Pulmonary artery endothelial cell (primary cell): ENCODE results near the gene PARP9. TPM values are rescaled to one million over a fixed set of nuclear protein-coding genes. Genes with fewer than 3 reads are reported as not detected.
"Not testable (repeated sequence)": the region's sequence is repeated elsewhere in the genome, so short reads cannot be mapped to it uniquely, and the experiment has no call there.

Experiments
- DNase-seq: peaks from one replicate; pipeline ENCODE4 v3.0.0-alpha.2; 2011; ENCODE audit warnings: low read depth, low spot score
- total RNA-seq: library from RNA; depleted of rRNA; stranded (reverse); fragments of >200 nt; gene quantifications from 2 replicates; pipeline ENCODE4 v1.2.3, GENCODE V29; 2014

The PARP9 gene
- total RNA-seq, 1 donor from 2014 or later, result 16.8 TPM

- DNase-seq, result no peak
Measured at GRCh38 chr3:122523317-122523716, 40.8 kb downstream of the PARP9 start.

DNA sequence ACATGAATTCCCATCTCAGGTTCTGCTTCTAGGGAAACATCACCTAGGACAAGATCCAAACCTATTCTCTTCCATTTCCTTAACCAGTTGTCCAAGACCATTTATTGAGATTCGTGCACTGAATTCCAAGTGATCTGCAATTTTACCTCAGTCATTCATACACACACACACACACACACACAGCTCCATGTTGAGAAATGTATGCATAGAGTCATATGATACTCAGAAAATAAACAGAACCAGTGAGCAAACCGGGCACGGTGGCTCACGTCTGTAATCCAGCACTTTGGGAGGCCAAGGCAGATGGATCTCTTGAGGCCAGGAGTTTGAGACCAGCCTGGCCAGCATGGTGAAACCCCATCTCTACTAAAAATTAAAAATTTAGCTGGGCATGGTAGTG is 43.2 kb downstream of the PARP9 start:
- no peak for DNase-seq

- no peak for DNase-seq
Measured at GRCh38 chr3:122519693-122520092, 44.4 kb downstream of the PARP9 start.

DNA sequence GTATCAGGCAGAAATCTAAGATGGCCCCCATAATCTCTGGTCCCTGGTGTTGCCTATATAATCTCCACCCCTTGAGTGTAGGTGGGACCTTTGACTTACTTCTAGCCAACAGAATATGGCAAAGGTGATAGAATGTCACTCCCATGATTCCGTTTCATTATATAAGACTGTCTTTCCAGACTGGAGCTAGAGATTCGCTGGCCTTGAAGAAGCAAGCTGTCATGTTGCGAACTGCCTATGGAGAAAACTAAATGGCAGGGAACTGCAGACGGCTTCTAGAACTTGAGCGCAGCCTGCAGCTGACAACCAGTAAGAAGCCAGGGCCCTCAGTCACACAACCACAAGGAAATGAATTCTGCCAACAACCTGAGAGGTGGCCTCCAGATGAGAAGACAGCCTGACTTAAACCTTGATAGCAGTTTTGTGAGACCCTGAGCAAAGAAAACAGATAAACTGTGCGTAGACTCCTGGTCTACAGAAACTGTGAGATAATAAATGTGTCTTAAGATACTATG is 47.2 kb downstream of the PARP9 start:
- DNase-seq, result no peak

- no peak for DNase-seq
Measured at GRCh38 chr3:122515870-122516269, 48.2 kb downstream of the PARP9 start.

DNA sequence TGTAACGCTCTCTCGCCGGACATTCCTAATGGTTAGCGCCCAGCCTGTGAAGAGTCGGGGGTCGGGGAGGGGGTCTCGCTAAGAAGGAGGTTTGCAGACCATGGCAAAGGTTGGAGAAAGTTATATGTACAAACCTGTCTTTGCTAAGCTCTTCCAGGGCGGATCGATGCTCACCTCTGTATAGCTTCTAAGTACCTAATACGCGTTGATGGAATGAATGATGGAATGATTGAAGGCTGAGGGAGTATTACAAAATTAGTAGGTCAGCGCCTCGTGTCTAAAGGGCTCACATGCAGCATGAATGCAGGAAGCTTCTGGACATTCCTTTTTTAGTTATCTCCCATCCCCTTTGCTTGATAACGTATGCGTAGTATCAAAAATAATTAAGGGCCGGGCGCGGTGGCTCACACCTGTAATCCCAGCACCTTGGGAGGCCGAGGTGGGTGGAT is 49.1 kb downstream of the PARP9 start:
- DNase-seq, result no peak

DNA sequence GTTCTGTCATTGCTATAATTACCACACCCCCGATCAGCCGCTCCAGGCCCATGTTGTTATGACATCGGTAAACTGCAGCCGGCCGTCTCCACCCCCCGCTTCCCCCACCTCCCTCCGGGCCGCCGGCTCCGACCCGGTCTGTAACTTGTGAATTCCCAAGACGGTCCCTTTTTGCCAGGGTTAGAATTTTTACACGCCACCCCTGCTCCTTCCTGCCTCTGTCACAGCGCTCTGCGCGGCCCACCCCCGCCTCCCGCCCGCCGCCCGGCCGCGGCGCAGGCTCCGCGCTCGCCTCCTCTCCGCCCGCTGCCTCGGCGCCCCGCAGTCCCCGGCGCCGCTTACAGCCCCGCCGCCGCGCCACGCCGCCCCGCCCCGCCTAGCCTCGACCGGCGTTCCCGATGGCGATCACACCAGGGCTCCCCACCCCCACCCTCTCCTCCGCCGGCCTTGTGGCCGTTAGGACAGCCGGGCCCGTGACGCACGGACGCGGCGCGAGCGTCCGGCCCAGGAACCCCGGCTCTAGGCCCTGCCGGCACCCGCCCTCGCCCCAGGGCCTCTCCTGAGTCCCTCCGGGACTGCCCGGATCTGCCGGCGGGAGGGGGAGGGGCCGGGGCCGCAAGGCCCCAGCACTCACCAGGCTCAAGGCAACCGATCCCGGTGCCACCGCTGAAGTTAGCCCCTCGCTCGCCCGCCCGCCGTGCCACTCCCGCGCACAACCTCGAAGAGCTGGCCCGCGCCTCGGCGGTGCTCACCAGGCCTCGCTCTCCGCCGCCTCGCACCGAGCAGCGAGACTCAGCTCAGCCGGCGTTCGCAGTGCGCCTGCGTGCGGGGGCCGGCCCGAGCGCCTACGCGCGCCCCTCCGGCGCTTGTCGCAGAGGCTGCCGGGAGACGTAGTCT is 49.7 kb downstream of the PARP9 start, which contains the start of gene KPNA1:
Gene KPNA1 (minus strand): TSS at position 817 of the 897 bp plus-strand sequence. CDS start 18,374 bp downstream, outside the sequence.
- DNase-seq, result peak; percentile 60

GRCh38 chr3:122513386-122514122 is 50.5 kb downstream of the PARP9 start:
- DNase-seq, result peak; percentile 24

GRCh38 chr3:122512284-122512683 is 51.8 kb downstream of the PARP9 start:
- no peak for DNase-seq

DNA sequence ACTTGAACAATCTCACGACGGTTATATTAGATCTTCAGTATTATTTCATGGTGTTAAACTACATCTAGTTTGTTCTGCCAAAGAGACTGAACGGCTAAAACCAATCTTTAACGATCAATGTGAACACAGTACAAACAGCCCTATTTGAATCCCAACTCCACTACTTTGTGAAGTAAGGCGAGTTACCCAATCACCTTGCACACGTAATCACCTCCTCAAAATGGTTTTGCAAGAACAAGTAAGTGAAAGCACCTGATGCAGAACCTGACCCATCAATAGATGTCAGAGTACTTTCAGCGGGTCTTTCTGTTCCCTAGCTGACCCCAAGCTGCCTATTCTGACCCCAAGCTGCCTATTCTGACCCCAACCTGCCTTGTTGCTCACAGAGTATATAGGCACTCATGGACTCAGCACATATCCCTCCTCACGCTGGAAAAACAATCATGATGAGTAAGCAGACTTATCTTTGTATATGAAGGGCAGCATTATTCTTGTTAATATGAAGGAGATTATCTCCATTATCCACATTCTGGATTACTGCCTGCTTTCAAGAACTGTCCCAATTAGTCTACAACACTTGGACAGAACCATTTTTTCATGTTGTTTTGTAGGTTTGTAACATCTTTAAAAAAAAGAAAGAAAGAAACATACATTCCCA is 53.1 kb downstream of the PARP9 start:
- DNase-seq, result no peak

- DNase-seq, result not testable (repeated sequence)
Measured at GRCh38 chr3:122508944-122509343, 55.2 kb downstream of the PARP9 start.

GRCh38 chr3:122508135-122508914 is 55.8 kb downstream of the PARP9 start:
- DNase-seq, result no peak

DNA sequence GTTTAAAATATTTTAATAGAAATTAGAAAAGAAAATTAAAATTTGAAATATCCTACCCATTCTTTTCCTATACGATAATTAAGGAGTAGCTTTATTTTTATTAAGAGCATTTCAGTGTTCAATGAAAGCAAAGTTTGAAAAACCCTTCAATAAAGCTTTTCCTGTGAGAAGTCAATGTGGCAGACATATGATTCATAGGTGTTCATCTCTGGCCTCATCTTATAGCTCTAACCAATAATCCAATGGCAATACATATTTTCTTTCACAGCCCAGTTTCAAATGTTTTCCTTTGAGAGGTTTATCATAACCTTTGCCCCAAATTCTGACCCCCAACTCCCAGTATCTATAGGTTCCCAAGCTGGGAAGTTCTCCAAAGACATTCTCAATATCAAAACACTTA is 57.6 kb downstream of the PARP9 start:
- no peak for DNase-seq

GRCh38 chr3:122505676-122506075 is 58.4 kb downstream of the PARP9 start:
- DNase-seq, result no peak

DNA sequence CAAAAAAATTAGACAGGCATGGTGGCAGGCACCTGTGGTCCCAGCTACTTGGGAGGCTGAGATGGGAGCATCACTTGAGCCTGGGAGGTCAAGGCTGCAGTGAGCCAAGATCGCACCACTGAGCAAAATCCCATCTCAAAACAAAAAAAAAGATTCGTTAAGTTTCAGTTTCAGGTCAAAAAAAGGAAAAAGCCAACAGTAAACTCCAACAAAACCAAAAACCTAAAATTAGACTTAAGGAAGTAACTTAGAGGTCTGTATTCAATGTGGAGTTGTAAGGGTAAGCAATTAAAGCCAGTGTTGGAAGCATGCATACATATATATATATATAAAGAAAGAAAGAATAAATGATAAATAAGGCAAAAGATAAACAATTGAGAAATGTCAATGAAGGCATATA is 61.2 kb downstream of the PARP9 start:
- no peak for DNase-seq

GRCh38 chr3:122502139-122502538 is 62.0 kb downstream of the PARP9 start:
- no peak for DNase-seq

GRCh38 chr3:122500964-122501363 is 63.1 kb downstream of the PARP9 start:
- DNase-seq, result not testable (repeated sequence)

DNA sequence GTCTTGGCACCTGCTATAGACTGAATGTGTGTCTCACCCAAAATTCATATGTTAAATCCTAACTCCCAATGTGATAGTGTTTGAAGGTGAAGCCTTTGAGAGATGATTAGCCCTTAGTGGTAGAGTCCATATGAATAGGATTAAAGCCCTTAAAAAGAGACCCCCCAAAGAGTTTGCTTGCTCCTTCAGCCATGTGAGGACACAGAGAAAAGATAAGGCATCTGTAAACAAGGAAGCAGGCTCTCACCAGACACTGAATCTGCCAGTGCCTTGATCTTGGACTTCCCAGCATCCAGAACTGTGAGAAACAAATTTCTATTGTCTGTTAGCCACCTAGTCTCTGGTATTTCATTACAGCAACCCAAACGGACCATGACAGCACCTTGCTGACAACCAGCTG is 65.9 kb downstream of the PARP9 start:
- DNase-seq, result no peak

DNA sequence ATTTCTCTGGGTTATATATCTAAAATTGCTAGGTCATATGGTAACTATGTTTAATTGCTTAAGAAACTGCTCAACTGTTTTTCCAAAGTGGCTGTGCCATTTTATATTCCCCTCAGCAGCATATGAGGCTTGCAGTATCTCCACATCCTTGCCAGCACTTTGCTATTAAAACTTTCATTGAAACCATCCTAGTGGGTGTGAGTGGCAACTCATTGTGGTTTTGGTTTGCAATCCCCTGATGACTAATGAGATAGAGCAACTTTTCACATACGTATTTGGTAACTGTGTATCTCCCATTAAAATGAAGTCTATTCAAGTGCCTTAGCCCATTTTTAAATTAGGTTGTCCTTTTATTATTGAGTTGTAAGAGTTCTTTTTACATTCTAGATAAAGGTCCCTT is 66.7 kb downstream of the PARP9 start:
- DNase-seq, result no peak

GRCh38 chr3:122496508-122496907 is 67.6 kb downstream of the PARP9 start:
- DNase-seq, result no peak

DNA sequence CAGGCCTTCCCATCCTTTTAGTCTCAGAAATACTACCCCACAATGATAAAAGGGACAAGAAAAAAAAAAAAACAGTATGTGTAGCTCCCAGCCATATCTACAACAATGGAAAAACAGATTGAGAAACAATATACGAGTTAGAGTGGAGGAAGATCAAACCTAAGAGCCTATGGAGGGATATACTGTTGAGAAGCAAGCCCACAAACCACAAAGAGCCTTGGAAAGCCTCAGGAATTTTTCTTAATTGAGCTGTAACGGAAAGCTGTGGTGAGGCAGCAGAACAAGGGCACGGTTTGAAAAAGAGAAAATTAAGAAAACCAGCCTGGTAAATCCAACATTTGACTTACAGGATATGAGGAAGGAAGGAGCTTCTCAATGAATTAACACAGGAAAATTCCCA is 70.8 kb downstream of the PARP9 start:
- no peak for DNase-seq
